ENCODE measurements around the gene HES6.
"Not testable (repeated sequence)": the region's sequence is repeated elsewhere in the genome, so short reads cannot be mapped to it uniquely, and the experiment has no call there.

The HES6 gene, protein sequence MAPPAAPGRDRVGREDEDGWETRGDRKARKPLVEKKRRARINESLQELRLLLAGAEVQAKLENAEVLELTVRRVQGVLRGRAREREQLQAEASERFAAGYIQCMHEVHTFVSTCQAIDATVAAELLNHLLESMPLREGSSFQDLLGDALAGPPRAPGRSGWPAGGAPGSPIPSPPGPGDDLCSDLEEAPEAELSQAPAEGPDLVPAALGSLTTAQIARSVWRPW

DNA sequence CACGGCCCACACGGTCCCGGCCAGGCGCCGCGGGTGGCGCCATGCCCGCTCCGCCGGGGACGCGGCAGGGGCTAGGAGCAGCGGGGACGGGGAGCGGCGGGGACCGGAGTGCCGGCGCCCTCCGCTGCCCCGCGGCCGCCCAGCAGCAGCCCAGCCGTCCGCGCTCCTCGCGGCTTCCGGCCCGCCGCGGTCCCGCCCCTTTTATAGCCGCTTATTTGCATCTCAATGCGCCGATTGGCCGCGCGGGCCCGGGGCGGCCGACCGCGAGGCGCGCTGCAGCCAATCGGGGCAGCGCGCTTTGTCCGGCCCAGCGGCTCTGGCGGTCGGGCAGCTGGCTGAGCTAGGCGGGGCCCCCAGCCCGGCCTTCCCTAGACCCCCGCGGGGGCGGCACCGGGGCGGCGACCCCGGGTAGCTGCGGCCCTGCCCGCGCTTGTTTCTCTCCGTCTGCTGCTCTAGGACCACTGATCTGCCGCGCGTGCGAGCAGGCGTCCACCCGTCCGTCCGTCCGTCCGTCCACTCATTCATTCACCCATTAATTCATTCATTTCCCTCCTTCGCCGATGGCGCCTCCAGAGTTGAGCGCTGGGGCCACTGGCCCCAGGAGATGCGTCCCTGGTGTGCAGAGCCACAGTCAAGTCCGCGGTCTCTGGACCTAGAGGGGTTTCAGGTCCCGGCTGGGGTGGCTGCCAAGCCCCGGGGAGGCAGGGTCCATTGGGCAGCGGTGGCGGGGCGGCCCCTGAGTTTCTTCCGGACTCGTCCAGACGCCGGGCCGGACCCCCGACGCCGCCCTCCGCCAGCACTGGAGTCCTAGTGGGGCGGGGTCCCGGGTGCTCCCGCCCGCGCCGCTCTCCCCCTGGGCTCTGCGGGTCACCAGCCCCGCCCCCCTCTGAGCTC is at the start of gene HES6:
TSS of gene HES6 (minus strand) at position 176 of the 894 bp plus-strand sequence. CDS start at position 43, 133 bp downstream.
- peak; percentile 89 to 99 for DNase-seq

DNA sequence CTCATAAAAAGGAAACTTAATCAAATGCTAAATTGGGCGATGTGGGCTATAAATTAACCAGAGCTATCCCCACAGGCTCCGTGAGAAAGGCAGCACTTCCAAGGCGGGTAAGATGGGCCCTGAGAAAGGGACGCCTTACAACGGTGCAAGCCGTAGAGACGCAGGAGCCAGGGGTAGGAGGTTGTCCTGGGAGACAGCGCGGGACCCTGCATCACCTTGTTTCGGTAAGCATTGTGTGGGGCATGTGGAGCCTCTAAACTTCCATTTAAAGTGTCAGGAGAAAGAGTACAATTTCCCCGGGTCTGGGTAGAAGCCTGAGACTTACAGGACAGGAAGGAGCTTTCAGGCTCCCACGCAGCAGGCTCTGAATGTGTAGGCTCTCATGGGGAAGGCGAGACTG is 49.7 kb upstream of the HES6 start:
- DNase-seq: peak in 1 of 2 experiments; percentile 49

DNA sequence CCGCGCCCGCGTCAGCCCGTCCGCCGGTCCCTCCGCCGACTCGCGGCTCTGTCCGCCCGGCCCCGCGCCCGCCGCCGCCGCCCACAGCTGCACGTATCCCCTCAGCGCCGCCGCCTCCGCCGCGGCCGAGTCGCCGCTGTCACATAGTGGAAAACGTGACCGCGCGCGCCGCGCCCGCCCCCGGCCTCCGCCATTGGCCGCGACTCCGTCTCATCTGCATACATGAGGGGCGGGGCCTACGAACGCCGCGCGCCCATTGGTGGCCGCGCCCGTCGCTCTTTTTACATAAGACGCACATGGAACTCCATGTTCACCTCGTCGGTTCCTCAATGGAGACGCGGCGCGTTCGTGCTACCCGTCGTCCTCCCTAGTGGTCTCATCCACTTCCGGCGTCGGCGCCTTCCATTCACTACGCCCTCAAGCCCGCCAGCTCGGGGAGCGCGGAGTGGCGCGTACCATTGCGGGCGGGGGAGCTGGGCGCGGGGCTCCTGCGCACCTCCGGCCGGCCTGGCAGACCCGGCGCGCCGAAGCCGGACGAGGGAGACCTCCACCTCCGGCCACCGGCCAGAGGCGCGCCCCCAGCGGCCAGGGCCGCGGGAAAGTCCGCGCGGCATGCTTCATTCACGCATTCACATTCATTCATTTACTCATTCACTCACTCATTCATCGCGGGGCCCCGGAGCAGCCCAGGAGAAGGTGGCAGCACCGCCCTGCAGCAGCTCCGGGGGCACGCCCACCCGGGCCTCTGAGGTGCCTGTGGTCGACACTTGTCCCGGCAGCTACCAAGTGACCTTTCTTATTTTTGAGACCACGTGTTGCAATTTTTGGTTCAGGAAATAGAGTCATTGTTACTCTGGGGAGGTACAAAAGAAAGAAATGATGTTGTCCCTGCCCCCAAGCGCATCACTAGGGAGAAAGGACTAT is 49.1 kb upstream of the HES6 start:
- peak; percentile 99 to 100 for DNase-seq

DNA sequence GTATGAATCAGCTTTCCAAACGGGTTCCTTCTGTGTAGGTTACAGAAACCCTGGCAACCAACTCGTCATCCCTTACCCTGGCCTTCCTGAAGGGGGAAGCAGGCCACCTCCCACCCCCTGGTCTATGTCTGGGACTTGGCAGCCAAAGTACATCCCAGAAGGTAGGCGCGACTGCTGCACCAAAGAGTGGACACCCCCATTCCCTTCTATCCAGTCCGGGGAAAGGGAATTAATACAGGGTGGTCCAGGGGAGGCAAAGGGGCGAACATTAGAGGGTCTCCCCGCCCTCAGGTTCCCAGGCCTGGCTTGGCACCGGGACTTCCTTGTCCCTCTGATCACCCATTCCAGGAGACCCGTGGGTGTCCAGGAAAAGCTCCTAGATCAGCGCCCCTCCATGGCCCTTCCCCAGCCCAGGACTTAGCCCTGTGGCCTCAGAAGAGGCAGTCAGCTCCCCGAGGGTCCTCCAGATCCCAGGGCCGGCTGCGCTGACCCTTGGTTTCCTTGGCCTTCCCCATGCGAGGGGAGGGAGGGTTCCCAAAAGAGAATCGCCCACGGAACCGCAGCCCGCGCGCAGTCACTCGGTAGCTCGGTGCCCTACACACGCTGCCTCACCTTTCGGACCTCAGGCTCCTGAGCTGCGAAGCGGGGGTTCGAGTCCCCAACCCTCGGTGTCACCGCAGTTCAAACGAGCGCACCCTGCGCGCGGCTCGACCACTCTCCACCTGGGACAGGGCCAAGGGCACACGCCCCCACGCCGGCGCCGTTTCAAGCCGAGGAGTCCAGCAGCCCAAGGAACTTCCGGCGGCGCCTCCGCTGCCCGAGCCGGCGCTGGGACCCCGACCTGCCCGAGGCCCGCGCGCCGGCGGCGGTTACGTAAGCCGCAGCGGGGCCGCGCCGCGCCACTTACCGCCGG is 48.2 kb upstream of the HES6 start, which contains the start of gene PER2:
TSS of gene PER2 (minus strand) at position 874 of the 913 bp plus-strand sequence. CDS start 10,674 bp downstream, outside the sequence.
- peak; percentile 46 to 89 for DNase-seq

DNA sequence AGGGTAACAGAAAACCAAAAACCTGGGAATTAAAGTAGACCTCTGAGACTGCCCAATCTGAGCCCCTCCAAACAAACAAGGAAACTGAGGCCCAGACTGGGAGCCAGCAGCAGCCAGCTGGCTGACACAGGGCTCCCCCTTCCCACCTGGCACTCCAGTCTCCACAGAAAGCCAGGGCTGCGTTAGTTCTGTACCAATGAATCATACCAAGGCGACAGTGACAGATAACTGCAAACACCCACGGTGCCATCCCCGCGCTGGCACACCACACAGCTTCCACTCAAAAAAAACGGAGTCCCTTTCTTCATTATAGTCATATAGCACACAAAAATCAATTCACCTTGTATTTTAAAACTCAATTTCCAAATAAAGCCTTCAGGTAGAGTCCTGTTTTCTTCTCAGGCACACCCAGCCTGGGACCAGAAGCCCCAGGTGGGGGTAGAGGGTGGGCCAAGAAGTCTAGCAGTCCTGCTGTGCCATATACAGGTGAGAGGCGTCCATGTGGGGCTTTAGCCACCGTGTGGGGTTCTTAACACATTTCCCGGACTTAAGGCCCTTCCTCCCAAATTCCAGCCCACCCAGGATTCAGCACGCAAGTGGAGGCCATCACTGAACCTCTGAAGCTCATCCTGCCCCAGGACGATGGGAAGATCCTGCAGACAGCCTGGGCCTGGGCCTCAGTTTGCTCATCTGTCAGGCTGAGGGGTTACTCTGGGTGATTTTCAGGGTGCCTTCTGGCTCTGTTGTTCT is 47.3 kb upstream of the HES6 start:
- DNase-seq: peak in 1 of 2 experiments; percentile 26

DNA sequence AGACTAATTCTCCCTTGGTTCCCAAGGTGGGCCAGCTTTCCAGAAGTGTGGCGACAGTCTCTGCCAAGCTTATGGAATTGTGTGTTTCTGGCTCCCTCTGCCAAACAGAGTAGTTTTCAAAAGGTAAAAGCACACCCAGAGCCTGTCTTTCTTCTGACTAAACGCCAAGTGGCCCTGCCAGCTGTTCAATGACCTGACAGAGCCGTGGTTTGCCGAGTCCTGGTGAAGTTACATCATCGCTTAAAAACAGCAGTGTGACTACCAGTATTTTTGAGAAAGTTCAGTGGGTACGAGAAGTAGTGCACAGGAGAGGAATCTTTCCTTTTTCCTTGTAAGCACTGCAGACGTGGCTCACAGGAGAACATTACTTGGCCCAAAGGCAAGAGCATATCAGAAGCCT is 46.7 kb upstream of the HES6 start:
- peak in 1 of 2 experiments; percentile 51 for DNase-seq

DNA sequence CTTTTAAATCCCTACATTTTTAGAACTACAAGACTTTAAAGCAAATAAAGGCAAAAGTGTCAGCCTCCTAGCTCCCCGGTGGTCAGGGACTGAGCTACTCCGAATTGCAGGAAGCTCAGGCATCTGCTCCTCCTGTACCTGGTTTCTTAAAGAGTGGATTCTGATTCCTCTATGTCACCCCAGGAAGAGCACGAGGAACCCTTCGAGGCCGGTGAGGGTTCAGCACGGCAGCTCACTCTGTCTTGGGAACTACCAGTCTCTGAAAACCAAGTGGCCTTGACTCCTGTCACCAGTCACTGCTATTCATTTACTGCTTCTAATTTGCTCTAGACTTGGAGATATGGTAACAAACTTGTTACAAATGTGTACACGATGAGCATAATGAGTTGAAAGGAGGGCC is 46.3 kb upstream of the HES6 start:
- DNase-seq: no peak

DNA sequence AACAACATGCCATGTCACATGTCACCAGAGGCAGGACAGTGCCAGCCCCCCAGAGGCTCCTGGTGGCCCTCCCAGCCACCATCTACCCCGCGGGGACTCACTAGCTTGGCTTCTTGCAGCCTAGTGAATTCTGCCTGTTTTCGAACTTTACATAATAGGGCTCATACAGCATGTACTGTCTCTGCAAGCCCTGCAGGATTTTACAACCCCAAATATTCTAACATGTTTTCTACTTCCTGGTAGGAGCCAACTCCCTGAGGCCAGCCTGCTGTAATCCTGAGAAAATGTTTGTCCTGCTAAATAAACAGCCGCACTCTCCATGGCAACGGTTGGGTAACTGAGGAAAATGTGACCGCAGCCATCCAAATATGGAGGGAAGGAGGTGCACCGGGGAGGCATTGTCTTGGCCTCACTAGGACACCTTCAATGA is 45.8 kb upstream of the HES6 start:
- DNase-seq: peak; percentile 93 to 95

DNA sequence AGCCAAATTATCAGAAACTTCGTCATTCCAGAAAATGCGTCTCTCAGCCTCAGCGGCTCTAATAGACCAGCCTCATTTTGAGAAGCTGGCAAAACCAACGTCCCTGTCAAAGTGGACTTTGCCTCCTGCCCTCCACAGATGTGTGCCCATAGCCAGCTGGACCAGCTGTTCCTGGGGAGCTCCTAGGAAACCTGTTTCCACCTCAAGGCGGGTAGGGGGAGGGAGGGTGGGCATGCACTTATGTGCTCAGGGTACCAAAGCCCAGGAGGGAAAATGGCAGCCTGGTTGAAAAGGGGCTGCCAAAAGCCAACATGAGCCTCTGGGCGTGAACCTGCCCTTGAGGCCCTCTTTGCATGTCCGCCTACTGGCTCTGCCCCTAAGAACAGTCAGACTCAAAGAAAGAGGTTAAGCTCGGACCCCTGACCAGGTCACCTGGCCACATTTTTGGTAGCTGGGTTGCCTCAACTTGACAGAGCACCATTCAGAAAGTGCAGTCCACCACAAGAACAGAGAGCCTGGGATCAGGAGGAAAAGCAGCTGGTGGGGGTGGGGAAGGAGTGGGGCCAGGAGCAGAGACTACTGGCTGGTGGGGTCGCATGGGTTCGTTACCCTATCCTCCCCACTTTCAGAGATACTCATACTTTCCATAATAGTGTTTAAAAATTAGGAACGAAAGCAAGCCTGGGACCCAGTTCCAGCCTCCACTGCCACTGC is 45.1 kb upstream of the HES6 start:
- peak in 1 of 2 experiments; percentile 36 for DNase-seq

DNA sequence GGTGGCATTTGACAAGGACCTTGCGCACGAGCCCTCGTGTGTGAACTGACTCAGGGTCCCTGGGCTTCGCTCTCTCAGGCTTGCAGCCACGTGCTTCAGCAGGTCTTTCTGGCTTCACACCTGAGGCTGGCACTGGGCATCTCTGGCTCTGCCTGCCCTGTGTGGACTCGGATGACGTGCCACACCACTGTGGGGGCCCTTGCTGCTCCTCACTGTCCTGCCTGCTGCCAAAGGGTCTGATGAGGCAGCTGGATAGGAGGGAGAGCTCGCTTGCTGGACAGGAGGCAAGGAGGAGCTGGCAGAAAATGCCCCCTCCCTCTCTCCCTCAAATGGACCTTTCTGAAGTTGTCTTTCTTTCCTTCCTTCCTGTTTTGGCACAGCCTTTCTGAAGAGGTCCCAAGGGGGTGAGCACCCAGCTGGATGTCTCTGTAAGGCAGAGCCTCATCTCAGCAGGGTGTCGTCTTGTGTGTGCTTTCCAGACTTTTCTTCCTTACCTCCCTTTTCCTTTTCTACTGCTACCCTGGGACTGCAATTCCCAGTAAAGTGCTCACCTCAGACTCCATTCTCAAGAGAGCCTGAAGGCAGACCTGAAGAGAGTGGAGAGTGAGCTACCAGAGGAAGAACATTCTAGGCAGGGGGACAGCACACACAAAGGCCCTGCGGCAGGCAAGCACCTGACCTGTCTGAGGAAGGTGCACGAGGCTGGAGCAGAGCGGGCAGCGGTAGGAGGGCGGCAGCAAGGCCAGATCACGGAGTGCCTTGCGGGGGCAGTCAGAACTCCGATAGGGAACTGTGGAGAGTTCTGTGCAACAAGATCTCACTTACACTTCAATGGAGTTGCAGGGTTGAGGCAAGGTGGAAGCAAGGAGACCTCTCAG is 43.3 kb upstream of the HES6 start:
- DNase-seq: no peak

DNA sequence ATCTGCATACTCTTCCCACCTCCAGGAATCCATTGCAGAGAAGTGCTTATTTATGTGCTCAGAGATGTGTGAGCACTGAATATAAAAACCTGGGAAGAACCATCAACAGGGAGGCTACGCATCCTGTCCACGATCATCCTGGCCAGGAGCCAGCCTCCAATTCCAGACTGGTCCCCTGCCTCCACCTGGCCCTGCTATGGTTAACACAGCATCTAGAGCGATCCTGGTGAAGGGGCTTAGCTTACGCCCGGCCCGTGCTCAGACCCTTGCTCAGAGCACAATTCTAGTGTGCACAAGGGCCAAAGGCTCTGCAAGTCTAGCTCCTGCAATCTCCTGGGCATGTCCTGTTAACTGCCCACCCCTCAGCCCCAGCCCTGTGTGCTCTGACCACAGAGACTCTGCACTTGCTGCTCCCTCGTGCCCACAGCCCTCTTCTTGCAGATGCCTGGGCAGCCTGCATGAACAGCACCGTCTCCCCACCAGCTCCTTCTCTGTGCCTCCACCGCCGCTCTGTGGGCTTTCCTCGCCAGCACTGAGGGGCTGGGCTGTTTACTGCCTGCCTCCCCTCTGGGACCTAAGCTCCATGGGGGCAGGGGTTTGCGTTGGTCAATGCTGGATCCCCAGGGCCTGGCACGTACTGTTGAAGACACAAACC is 42.1 kb upstream of the HES6 start:
- no peak for DNase-seq

DNA sequence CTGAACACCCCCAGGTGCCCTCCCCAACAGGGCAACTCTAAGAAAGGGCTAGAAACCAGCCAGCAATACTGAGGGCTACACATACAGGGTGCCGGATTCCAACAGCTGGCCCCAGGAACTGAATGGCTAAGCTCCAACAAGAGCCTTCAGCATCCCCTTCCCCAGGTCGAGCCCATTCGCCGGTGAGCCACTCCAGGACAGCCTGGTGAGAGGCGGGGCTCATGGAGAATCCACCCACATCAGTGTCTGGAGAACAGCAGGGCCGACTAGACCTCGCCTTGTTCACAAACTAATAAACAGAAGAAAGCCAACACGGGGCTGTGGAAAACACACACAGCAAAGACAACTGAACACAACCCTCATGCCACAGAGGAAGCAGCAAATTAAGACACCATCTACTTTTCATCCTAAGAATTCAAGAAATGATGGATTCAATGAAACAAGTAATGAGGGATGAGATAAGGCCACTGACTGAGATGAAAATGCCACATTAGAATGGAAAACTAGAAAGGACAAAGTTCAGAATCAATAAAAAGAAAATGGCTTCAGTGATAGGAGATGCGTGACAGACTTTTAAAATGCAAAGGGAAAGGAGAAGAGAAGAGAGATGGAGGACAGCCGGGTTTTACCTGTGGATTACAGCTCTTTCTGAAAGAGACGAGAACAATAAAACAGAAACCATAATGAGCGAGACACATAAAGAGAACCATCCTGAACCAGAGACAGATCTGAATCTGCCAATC is 40.4 kb upstream of the HES6 start:
- peak in 1 of 2 experiments; percentile 35 for DNase-seq

DNA sequence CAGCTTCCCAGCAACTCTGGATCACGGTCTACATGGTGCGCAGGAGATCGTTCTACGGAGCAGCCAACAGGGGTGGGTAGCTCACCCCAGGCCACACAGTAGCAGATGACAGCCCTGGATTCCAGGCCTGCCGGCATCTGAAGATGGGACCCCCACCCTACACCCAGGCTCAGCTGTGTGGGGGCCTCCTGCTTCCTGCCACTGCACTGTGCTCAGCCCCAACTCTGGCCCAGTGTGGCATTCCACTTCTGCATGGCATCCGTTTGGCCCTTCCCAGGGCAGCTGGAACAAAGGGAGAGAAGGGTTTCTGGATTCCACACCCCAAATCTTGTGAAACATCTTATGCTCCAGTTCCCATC is 39.5 kb upstream of the HES6 start:
- DNase-seq: no peak

DNA sequence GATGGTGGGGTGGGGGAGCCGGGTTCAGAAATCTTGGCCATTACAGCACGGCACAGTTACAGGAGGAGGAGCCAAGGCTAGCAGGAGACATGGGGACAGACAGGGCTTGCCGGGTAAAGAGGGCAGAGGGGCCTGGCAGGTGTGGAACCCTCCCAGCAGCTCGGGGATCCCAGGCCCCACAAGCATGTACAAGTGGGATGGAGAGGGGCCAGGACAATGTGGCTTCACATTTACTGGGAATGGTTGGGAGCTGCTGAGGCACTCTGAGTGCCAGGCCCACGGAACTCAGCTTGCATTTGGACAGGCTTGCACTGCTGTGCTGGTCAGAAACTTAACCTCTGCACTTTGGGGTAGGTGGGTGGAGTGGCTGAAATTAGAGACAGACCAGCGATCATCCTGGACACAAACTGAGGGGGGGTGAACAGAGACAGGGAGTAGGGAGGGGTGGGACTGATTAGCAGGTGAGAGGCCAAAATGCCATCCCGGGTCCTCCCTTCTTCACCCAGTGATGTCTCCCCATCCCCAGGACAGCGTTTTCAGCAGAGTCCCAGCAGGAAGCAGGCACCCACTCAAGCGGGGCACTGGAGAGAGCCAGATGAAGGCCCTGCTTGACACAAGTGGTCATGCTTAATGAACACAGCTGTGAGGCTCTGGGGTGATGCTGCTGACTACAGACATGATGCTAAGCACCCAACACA is 38.9 kb upstream of the HES6 start:
- no peak for DNase-seq

DNA sequence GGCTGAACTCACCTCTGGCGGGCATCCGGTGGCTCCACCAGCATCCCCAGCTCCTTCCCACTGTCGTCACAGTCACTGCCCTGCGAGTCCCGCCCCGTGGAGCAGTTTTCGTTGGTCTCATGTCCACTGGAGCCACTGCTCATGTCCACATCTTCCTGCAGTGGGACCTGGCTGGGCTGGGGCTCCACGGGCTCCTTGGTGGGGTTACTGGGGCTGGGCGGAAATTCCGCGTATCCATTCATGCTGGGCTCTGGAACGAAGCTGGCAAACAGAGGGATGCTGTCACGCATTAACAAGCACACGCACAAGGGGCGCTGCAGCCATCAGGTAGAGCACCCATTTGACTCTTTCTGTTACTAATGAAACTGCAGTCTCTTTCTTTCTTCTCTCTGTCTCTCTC is 37.9 kb upstream of the HES6 start:
- peak in 1 of 2 experiments; percentile 44 for DNase-seq

DNA sequence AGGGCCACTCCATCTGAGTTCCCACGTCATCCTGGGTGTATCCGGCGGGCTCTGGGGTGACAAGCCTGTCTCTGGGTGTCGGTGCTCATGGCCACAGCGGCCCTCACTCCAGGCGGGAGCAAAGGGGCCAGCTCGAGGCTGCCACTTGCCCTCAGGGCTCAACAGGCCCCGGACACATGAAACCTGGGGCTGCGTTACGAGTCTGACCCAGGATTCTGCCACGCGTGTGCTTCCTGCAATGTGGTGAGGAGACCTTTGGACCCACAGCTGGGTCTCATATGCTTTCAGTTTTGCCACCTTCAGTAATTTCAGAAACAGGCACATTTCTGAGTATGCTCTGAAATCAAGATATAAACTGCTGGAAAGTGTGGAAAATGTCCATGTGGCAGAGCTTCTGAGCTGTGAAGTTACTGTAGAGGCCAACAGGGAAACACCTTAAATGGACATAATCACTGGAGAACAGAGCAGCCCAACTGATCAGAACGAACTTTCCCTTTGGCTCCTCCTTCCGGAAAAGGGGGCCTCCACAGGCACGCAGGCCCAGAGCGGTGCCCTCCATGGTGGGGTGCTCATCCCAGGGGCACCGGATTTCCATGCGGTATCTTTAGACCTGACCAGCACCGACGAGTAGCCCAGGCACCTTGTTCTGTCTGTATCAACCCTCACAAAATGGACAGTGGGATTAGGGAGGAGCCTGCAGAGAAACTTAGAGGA is 34.5 kb upstream of the HES6 start:
- no peak for DNase-seq

DNA sequence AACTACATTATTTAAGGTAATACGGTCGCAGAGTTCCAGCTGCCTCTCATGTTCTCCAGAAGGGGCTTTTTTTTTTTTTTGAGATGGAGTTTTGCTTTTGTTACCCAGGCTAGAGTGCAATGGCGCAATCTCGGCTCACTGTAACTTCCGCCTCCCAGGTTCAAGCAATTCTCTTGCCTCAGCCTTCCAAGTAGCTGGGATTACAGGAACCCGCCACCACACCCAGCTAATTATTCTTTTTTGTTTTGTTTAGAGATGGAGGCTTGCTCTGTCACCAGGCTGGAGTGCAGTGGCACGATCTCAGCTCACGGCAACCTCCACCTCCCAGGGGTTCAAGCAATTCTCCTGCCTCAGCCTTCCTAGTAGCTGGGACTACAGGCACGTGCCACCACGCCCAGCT is 33.6 kb upstream of the HES6 start:
- not testable (repeated sequence) for DNase-seq

Data from NCI-H526 (cell line).